ENCODE results near the gene RBL1.
"Not testable (repeated sequence)": the region's sequence is repeated elsewhere in the genome, so short reads cannot be mapped to it uniquely, and the experiment has no call there.

The RBL1 gene, protein sequence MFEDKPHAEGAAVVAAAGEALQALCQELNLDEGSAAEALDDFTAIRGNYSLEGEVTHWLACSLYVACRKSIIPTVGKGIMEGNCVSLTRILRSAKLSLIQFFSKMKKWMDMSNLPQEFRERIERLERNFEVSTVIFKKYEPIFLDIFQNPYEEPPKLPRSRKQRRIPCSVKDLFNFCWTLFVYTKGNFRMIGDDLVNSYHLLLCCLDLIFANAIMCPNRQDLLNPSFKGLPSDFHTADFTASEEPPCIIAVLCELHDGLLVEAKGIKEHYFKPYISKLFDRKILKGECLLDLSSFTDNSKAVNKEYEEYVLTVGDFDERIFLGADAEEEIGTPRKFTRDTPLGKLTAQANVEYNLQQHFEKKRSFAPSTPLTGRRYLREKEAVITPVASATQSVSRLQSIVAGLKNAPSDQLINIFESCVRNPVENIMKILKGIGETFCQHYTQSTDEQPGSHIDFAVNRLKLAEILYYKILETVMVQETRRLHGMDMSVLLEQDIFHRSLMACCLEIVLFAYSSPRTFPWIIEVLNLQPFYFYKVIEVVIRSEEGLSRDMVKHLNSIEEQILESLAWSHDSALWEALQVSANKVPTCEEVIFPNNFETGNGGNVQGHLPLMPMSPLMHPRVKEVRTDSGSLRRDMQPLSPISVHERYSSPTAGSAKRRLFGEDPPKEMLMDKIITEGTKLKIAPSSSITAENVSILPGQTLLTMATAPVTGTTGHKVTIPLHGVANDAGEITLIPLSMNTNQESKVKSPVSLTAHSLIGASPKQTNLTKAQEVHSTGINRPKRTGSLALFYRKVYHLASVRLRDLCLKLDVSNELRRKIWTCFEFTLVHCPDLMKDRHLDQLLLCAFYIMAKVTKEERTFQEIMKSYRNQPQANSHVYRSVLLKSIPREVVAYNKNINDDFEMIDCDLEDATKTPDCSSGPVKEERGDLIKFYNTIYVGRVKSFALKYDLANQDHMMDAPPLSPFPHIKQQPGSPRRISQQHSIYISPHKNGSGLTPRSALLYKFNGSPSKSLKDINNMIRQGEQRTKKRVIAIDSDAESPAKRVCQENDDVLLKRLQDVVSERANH

DNA sequence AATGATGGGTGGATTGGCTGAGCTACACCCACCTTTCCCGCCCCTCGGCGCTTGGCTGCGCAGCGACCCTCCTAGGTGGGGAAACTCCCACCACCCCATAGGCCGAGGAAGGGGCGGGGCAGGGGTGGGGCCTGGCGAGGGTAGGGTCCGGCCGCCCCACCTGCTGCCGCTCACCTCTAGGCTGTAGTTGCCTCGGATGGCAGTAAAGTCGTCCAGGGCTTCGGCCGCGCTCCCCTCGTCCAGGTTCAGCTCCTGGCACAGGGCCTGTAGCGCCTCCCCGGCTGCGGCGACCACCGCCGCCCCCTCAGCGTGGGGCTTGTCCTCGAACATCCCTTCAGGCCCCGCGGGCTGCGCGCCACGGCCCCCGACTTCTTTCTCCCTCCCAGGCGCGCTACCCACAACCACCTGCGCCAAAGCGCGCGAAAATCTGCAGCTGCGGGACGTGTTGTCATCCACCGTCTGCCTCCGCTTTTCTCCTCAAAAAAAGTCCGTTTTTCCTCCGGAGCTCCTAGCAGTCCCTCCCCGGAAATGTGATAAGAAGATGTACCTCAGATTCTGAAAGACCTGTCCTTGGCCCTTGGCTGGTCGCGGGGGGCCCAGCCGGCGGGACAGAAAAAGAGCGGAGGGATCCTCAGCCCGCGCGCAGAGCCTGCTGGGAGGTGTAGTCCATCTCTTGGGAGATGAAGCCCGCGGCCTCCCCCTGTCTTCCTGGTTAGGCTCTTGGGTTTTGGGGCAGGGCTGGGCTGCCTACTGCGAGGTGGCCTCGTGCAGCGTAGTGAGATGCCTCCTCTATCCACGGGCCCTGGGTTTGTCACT, at the start of gene RBL1:
Gene RBL1, minus strand, starts transcription at position 399 of the 816 bp plus-strand sequence. Its CDS starts 69 bp downstream, at position 330.
- DNase-seq (ENCODE audit: low spot score), result peak; percentile 81

DNA sequence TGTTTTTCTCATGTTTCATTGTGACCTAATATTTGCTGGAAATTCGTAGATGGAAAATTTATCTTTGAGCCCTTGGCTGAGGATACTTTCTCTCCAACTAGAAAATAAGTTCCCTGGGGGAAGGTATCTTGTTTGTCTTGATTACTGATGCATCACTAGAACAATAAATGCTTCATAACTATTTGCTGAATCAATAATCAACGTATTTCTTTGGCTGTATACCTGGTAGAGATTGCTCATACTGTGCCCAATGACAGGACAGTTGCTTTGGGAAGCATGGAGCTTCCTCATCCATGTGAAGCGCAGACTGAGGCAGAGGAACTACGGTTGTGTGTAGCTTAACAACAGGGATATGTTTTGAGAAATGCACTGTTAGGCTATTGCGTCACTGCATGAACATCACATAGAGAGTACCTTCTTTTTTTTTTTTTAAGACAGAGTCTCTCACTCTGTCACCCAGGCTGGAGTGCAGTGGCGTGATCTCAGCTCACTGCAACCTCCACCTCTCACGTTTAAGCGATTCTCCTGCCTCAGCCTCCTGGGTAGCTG, 49.1 kb upstream of the RBL1 start:
- DNase-seq (ENCODE audit: low spot score), result no peak

DNA sequence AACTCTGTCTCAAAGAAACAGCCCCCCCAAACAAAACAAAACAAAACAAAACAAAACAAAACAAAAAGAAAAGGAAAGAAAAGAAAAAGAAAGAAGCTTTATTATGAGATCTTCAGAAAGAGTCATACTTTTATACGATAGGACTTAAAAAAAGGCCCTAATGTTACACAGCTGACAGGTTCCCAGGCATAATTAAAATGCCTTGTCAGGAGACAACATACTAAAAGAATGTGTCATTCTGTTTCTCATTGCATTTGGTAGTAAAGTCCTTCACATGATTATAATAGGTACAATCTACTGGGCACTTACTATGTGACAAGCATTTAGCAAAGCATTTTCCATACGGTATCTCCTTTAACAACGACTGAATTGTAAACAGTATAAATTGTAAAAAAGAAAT, 46.9 kb upstream of the RBL1 start:
- DNase-seq (ENCODE audit: low spot score), result no peak

DNA sequence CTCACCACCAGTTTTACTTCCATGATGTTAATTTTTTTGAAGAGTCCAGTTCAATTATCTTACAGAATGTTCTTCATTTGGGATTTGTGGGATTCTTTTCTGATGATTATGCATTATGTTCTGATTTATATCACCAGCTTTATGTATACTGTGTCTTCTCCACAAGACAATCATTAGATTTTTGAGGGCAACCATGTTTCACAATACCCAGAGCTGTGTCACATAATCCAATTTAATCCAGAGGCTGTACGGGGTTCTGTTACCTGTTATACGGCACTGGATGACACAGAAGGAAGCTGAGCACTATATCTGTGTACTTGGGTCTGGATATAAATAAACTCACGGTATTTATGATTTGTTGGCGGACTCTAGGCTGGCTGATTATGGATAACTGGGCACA, 41.8 kb upstream of the RBL1 start:
- DNase-seq (ENCODE audit: low spot score), result no peak

DNA sequence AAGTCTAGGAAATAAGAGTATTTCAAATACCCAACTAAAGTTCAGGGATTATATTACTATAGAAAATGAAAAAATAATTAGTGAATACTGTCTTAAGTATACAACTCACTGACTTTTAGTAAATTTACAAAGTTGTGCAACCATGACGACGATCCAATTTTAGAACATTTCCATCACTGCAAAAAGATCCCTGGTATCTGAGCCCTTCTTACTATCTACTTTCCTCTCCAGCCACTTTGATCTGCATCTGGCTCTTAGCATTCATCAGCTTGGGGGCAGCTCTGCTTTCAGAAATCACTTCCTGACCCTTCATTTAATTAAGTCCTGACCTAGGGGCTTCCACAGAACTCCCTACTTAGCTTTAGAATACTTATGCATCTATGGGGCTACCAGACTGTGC, 38.2 kb upstream of the RBL1 start:
- DNase-seq (ENCODE audit: low spot score), result no peak

DNA sequence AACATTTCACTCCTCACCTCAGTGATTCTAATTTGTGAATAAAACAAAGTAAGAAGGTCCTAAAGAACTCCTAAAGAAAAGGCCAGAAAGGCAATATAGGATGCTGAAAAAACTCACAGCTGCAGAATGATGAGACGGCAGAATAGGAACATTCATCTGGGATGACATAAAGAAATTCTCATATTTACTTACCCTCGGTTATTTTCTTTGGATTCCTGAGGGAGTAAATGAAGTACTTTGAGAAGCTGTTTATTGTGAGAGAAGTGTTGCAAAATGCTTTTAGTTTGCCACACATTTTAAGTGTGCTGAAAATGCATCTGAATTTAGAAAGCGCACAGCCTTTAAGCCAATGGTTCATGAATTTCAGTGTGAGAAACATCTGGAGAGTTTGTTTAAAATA, 35.7 kb upstream of the RBL1 start:
- DNase-seq (ENCODE audit: low spot score), result no peak

DNA sequence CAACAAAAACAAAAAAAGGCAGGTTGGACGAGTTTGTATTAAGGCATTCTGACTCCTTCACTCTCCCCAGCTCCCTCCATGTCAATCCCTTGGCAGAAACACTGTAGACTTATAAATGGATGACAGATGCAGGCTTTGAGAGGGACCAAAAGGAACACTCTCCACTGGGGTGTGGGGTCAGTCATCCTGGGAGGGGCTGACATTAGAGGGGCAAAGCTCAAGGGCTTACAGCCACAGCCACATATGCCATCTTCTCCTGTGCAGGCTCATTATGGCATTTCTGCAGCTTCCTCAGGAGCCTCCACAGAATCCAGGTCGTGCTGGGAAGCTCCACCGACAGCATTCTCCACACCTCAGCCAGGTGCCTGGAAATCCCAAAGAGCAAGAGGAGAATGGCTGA, 33.0 kb upstream of the RBL1 start:
- DNase-seq (ENCODE audit: low spot score), result no peak

DNA sequence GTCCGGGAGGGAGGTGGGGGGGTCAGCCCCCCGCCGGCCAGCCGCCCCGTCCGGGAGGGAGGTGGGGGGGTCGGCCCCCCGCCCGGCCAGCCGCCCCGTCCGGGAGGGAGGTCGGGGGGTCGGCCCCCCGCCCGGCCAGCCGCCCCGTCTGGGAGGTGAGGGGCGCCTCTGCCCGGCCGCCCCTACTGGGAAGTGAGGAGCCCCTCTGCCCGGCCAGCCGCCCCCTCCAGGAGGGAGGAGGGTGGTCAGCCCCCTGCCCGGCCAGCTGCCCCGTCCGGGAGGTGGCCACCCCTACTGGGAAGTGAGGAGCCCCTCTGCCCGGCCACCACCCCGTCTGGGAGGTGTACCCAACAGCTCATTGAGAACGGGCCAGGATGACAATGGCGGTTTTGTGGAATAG, 30.5 kb upstream of the RBL1 start:
- DNase-seq (ENCODE audit: low spot score), result not testable (repeated sequence)

DNA sequence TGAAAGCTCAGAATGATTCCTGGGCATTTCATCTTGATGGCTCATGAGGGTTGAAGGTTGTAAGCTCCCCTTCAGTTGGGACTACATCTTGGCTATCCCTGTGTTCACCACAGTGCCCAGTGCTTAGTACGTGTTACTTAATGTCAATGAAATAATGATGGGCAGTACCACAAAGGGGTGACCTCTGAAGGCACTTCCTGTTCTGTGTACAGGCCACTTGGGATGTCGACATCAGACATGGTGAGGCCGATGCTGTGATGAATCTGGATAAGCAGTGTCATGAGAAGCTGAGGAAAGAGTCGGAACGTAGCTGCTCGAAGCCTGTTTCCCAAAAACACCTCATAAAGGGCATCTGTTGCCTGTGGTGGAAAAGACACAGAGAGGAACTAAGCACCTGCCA, 27.6 kb upstream of the RBL1 start:
- DNase-seq (ENCODE audit: low spot score), result no peak

DNA sequence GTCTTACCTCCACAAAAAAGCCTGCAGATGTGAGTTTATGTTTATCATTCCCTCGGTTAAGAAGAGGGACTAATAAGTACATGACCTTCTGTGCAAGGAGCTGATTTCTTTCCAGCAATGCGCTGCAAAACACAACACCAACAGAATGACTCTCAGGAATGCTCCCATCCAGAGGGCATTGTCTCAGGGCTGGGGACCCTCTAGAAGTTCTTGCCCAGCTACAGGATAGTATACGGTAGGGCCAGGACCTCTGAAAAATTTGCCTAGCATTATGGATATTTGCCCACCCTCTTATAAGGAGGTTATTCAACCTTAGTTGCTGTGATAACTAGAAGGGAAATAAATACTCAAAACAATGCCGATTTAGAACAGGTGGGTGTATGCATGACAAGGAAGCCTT, 24.7 kb upstream of the RBL1 start:
- no peak for DNase-seq (ENCODE audit: low spot score)

DNA sequence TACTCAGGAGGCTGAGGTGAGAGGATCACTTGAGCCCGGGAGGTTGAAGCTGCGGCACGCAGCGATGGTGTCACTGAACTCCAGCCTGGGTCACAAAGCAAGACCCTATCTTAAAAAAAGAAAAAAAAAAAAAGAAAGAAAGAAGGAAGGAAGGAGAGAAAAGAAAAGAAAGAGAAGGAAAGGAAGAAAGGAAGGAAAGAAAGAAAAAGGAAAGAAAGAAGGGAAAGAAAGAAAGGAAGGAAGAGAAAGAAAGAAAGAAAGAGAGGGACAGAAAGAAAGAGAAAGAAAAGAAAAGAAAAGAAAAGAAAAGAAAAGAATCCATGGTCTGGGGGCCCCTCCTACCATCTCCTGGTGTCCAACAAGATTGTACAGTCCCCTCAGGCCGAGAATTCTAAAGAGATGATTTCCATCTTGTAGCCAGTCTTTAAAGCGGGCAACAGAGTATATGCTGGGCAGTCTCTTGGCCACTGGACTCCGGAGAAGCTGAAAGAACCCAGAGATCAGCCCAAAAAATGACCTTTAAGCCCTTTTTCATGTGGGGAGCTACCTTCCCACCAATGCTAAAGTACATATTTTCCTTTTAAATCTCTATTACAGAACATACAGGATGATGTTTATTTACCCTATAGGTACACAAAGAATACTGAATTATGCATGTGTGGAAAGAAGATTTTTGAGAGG, 23.7 kb upstream of the RBL1 start:
- DNase-seq (ENCODE audit: low spot score), result no peak

DNA sequence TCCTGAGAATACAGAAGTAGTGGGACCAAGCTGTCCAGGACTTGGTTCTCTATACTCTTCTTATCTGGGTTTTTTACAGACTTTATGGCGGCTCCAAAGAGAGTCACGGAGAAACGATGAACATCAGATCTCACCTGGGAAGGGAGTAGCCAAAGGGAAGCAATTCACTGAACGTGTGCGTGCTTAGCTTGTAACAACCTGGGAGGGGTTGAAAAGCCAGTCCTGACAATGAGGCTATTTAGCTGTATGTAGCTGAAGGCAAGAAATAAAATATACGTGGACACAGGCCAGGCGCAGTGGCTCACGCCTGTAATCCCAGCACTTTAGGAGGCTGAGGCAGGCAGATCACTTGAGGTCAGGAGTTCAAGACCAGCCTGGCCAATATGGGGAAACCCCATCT, 18.2 kb upstream of the RBL1 start:
- no peak for DNase-seq (ENCODE audit: low spot score)

DNA sequence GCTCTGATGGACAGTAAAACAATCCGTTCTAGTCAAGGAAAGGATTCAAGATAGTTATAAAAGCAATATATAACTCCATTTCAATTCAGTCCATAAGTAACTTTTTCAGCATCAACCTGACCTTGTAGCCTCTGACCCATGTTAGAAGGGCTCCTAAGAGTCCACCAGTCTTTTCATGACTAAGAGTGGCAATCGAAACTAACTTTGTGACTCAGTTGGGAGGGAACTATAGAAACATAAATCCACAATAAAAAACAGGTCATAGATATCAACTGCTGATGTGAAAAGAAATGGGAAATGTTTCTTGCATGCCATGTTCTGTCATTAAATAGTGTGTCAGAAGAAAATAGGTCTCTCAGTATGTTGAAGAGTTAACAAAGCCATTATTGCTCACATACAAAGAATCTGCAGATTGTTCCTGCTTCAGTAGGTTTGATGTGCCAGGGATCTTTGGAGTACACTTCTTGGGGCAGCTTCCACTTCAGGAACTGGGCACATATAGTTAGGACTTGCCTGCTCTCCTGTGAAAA, 16.2 kb upstream of the RBL1 start:
- no peak for DNase-seq (ENCODE audit: low spot score)

DNA sequence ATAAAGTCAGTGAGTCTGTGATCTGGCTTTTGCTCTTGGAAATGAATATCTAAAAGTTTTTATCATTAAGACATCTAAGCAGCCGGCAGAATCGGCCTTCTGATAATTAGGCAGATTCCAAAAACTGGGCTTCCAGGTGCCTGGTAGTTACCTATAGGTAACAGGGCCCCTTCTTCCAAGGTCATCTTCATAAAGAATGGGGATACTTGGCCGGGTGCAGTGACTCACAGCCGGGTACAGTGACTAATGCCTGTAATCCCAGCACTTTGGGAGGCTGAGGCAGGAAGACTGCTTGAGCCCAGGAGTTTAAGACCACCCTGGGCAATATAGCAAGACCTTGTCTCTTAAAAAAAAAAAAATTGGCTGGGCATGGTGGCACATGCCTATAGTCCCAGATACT, 12.9 kb upstream of the RBL1 start:
- no peak for DNase-seq (ENCODE audit: low spot score)

DNA sequence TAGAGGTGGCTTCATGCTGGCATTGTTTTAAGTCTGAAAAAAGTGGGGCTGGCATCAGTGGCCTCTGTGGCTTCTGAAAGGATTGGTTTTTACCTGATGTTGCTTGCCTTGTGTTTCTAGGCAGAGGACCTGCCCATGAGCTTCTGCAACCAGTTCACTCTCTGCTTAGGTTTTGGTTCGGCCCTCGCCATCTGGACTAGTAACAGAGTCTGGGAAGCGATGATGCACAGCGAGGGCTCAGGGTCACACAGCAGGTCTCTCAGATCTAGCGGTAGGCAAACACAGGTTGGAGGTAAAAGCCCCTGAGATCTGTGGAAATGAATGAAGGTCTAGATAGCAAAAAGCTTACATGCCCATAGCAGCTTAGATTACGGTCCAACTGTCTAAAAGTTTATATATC, 6.8 kb upstream of the RBL1 start:
- no peak for DNase-seq (ENCODE audit: low spot score)

DNA sequence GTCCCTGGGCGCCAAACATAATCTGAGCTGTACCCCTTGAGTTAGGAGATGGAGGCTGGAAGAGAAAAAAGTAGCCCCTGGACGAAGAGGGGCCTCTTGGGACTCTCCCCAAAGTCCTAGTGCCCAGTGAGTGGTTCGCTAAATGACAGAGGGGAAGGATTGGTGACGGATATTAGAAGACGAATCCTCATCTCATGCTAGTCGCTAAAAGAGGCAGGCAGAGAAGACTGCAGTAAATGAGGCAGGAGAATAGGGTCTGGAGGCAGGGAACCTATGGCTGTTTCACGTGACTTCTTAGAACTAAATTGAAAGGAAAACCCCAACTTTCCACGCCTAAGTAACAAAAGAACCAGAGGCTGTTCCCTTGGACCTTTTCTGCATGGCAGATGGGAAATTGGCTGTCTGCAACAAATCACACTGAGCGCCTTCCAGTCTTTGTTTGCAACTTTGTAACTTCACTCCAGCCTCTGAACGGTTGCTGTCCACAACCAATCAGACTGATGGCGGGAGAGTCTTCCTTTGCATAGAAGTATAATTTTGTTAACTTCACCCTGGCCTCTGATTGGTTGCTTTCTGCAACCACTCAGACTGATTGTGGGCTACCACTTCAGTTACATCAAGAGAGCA, 731 bp upstream of the RBL1 start:
- no peak for DNase-seq (ENCODE audit: low spot score)

DNA sequence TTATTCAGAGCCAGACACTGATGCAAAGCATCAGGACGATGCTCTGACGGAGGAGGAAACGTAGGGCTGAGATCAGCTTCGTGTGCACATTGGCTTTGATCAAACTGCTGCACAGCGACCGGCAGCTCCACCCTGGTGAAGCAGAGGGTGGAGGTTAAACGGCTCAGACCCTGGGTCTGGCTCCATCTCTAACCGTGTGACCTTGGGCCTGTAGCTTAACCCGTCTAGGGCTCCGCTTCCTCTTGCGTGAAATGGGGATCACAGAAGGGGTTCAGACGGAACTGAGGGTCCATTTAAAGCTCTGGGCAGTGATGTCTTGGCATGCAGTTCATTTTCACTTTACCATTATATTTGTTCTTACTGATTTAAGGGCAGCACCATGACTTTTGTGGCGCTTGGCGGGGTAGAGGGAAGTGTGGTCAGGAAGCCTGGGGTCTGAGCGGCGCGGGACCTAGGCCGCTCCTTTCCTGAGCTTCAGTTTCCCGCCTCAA, 644 bp downstream of the RBL1 start:
- DNase-seq (ENCODE audit: low spot score), result peak; percentile 46

DNA sequence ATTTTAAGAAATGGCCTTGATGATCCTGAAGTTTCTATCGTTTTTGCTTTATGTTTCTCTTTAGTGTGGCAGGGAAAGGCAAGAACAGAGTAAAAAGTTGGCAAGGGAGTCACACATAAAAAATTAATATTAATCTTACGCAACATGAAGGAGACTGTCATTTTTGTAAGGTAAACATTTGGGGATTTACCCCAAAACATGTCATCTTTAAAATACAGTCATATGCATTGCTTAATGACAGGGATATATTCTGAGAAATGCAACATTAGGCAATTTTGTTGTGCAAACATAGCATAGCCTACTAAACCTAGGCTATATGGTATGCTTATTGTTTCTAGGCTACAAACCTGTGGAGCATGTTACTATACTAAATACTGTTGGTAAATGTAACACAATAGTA, 5.4 kb downstream of the RBL1 start:
- DNase-seq (ENCODE audit: low spot score), result no peak

DNA sequence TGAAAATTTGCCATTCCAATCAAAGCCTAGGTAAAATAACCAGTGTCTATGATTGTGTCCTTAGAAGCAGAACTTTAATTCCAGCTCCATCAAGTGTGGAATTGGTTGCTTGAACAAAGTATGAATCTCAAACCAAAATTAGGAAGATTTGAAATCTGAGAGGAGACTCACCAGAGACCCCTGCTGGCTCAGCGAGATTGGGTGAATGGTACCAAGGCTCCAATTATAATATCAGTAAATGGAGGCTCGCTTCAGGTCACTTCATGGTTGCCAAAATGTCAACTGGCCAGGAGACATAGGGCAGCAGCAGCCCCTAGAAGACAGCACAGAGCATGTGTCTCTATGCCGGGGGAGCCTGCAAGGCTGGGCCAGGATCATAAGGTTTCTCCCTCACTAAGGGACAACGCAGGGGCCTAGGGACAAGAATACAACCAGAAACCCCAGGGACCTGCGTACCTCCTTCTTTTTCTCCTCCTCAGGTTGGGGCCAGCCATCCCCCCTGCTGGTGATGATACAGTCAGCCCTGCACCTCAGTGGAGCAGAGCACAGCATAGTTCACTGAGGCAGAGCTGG, 14.0 kb downstream of the RBL1 start:
- DNase-seq (ENCODE audit: low spot score), result no peak

DNA sequence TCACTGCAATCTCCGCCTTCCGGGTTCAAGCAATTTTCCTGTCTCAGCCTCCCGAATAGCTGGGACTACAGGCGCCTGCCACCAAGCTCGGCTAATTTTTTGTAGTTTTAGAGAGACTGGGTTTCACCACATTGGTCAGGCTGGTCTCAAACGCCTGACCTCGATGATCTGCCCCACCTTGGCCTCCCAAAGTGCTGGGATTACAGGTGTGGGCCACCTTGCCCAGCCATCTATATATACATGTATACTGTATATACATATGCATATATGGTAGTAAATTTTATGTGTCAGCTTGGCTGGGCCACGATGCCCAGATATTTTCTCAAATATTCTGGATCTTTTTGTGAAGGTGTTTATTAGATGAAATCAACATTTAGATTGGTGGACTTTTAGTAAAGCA, 18.8 kb downstream of the RBL1 start:
- no peak for DNase-seq (ENCODE audit: low spot score)

All from hematopoietic multipotent progenitor cell treated with erythropoietin and hydrocortisone succinate and interleukin-3 and kit ligand, for 15 days (in vitro differentiated cells).